Measurements from ENCODE around the gene TADA2A. TPM values are rescaled to one million over a fixed set of nuclear protein-coding genes. Genes with fewer than 3 reads are reported as not detected.
A peak's percentile ranks its signal among the peaks of the same experiment; 100 is the strongest.
"Not testable (repeated sequence)": the region's sequence is repeated elsewhere in the genome, so short reads cannot be mapped to it uniquely, and the experiment has no call there.

TADA2A gene
- total RNA-seq, 1 donor from 2014 or later: 14.5 TPM

DNA sequence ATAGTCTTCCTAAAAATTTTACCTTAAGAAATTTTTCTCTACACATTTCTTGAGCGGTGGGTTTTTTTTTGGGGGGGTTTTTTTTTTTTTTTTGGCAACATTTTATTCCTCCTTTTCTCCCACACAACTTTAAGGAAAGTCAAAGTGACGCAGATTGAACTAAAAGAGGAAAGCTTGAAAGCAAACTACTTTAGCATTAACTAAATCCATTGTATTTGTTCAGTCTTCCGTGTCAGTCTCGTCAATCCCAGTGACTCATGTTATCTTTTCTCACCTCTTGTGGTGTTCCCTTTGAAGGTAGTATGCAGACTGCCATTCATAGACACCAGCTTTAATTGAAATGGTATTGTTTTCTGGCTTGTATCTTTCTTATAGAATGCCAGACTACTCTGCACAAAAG lies 39.3 kb downstream of the TADA2A start:
- peaks cover 2% of the 10 kb centered on the region for H3K36me3 ChIP-seq (ENCODE audit: control insufficient read depth, insufficient read depth, low read length)
- H3K27me3 ChIP-seq (ENCODE audit: control insufficient read depth, insufficient read depth, low read length): no peaks in the 10 kb centered on the region
- TF ChIP-seq, protein P1, sequence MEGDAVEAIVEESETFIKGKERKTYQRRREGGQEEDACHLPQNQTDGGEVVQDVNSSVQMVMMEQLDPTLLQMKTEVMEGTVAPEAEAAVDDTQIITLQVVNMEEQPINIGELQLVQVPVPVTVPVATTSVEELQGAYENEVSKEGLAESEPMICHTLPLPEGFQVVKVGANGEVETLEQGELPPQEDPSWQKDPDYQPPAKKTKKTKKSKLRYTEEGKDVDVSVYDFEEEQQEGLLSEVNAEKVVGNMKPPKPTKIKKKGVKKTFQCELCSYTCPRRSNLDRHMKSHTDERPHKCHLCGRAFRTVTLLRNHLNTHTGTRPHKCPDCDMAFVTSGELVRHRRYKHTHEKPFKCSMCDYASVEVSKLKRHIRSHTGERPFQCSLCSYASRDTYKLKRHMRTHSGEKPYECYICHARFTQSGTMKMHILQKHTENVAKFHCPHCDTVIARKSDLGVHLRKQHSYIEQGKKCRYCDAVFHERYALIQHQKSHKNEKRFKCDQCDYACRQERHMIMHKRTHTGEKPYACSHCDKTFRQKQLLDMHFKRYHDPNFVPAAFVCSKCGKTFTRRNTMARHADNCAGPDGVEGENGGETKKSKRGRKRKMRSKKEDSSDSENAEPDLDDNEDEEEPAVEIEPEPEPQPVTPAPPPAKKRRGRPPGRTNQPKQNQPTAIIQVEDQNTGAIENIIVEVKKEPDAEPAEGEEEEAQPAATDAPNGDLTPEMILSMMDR (IDR thresholded peaks at IDR 0.05; ENCODE audit: insufficient read depth, low read length, poor library complexity, severe bottlenecking): no peak
- H3K4me3 ChIP-seq (ENCODE audit: low read depth, low read length): no peak overlapping the region
- peak; percentile 94 for DNase-seq (ENCODE audit: low read depth)

DNA sequence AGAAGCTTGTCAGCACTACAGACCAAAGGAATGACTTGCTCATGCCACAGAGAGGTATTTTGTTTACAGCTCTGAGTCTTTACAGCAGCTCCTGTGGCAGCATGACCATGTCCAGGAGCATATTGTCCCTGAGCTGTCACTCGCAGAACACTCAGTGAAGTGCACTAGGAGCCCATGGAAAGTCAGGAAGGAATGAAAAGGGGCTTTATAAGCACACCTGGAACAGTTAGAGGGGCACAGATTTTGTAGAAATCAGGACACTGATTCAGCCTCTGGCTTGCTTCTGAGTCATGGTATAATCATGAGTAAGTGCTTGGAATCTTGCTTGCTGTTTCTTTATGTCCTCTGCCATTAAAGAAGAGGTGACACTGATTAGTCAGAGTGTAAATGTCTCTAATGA lies 41.0 kb downstream of the TADA2A start:
- no peak overlapping the region for H3K4me3 ChIP-seq (ENCODE audit: low read depth, low read length)
- TF ChIP-seq, protein P1 (IDR thresholded peaks at IDR 0.05; ENCODE audit: insufficient read depth, low read length, poor library complexity, severe bottlenecking): no peak
- H3K27me3 ChIP-seq (ENCODE audit: control insufficient read depth, insufficient read depth, low read length): no peaks in the 10 kb centered on the region
- H3K36me3 ChIP-seq (ENCODE audit: control insufficient read depth, insufficient read depth, low read length): peaks cover 2% of the 10 kb centered on the region
- DNase-seq (ENCODE audit: low read depth): no peak

DNA sequence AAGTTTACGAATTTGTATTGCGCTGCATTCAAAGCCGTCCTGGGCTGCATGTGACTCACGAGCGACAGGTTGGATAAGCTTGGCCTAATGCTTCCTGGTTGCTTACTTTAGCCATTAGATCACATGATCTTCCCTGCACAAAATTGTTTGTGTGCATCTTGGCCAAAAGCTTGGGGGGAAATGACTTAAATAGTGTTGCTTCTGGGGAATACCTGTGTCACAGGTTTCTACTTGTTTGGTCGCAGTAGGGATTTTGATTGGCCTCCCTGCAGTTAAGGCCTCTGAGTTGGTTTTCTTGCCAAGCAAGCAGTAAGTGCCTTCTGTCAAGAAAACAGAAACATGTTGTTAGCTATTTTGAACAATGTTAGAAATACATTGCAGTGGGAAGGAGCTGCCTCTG lies 43.4 kb downstream of the TADA2A start:
- peaks cover 2% of the 10 kb centered on the region for H3K36me3 ChIP-seq (ENCODE audit: control insufficient read depth, insufficient read depth, low read length)
- no peak overlapping the region for H3K4me3 ChIP-seq (ENCODE audit: low read depth, low read length)
- H3K27me3 ChIP-seq (ENCODE audit: control insufficient read depth, insufficient read depth, low read length): no peaks in the 10 kb centered on the region
- no peak for DNase-seq (ENCODE audit: low read depth)
- TF ChIP-seq, protein P1 (IDR thresholded peaks at IDR 0.05; ENCODE audit: insufficient read depth, low read length, poor library complexity, severe bottlenecking): no peak

DNA sequence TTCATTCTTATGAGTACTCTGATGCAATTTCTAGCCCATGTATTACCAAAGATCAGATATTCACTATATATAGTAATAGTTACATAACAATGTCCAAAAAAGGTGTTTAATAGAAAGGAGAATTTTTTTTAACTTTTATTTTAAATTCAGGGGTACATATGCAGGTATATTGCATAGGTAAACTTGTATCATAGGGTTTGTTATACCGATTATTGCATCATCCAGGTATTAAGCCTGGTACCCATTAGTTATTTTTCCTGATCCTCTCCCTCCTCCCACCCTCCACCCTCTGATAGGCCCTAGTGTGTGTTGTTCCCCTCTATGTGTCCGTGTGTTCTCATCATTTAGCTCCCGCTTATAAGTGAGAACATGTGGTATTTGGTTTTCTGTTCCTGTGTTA lies 51.1 kb downstream of the TADA2A start:
- H3K36me3 ChIP-seq (ENCODE audit: control insufficient read depth, insufficient read depth, low read length); H3K27me3 ChIP-seq (ENCODE audit: control insufficient read depth, insufficient read depth, low read length); DNase-seq (ENCODE audit: low read depth); H3K4me3 ChIP-seq (ENCODE audit: low read depth, low read length): not testable (repeated sequence)

DNA sequence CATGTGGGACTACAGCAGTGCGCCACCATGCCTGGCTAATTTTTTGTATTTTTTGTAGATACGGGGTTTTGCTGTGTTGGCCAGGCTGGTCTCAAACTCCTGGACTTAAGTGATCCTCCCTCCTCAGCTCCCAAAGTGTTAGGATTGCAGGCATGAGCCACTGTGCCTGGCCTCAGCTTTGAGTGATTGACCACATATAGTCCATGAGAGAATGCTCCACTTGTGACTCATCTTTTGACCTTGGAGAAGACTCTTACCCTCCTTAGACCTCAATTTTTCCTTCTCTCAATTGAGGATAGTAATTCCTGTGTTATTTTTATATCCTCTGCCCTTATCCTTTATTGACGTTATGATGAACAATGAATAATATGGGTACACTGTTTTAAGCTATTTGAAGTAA lies 52.1 kb downstream of the TADA2A start:
- Histone ChIP-seq H3K27me3 (ENCODE audit: control insufficient read depth, insufficient read depth, low read length) (no peaks in the 10 kb centered on the region), H3K4me3 (ENCODE audit: low read depth, low read length) (no peak overlapping the region), H3K36me3 (ENCODE audit: control insufficient read depth, insufficient read depth, low read length) (no peaks in the 10 kb centered on the region)
- TF ChIP-seq, protein P1 (IDR thresholded peaks at IDR 0.05; ENCODE audit: insufficient read depth, low read length, poor library complexity, severe bottlenecking): no peak
- DNase-seq (ENCODE audit: low read depth): no peak

DNA sequence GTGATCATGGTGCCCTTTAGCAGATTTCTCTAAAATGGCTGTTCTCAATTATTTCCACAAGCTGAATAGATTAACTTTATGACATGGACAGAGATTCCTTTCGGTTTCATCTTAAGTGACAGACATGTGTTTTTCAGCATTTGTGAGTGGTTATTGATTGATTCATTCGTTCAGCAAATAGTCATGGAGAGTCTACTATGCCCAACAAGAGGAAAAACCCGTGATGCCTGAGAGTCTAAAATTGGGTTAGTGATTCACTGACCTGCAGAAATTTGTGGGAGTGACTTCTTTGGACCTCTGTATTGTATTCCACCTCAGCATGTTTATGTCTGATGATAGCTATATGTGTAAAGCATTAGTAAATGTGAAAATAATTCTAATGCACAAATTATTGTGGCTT lies 55.0 kb downstream of the TADA2A start:
- Histone ChIP-seq H3K27me3 (ENCODE audit: control insufficient read depth, insufficient read depth, low read length) (no peaks in the 10 kb centered on the region), H3K4me3 (ENCODE audit: low read depth, low read length) (no peak overlapping the region), H3K36me3 (ENCODE audit: control insufficient read depth, insufficient read depth, low read length) (no peaks in the 10 kb centered on the region)
- DNase-seq (ENCODE audit: low read depth): no peak
- TF ChIP-seq, protein P1 (IDR thresholded peaks at IDR 0.05; ENCODE audit: insufficient read depth, low read length, poor library complexity, severe bottlenecking): no peak
